GM19324 (cell line): ENCODE data around the gene GMNN.
"Not testable (repeated sequence)": the region's sequence is repeated elsewhere in the genome, so short reads cannot be mapped to it uniquely, and the experiment has no call there.

ENCODE experiments used
- ATAC-seq: cut with Tn5 transposase; IDR thresholded peaks from one replicate; pipeline ENCODE4 v1.9.1; 2021; ENCODE audit warnings: mild to moderate bottlenecking, moderate library complexity; ENCODE audit not compliant: unreplicated experiment, low FRiP score

GMNN gene

GRCh38 chr6:24761193-24761835 is 13.4 kb upstream of the GMNN start:
- ATAC-seq: no peak

DNA sequence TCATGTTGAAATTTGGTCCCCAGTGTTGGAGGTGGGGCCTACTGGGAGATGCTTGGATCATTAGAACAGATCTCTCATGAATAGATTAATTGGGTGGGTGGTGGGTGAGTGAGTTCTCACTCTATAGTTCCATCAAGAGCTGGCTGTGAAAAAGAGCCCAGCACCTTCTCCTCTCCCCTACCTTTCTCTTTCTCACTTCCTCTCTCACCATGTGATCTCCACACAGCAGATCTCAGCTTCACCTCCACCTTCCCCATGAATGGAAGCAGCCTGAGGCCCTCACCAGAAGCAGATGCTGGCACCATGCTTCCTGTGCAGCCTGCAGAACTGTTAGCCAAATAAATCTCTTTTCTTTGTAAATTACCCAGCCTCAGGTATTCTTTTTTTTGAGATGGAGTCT is 12.9 kb upstream of the GMNN start:
- no peak for ATAC-seq

DNA sequence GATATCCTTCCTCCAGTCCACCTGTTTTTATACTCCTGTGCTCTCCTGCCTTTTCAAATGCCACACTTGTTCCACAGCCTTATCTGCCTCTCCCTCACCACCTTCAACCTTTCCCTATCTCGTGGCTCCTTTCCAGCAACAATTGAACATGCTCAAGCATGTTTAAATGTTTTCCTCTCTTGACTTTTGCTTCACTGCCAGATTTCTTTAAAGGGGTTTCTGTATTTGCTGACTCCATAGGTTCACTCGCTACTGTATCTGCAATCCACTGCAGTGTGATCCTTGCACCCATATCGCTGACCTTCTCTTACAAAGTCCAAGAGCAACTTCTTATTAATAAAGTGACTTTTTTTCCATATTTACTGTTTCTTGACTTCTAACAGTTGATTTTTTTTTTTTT is 11.2 kb upstream of the GMNN start:
- no peak for ATAC-seq

GRCh38 chr6:24764833-24765828 is 9.6 kb upstream of the GMNN start:
- not testable (repeated sequence) for ATAC-seq

- not testable (repeated sequence) for ATAC-seq
Observed at GRCh38 chr6:24765968-24766367, 8.8 kb upstream of the GMNN start.

DNA sequence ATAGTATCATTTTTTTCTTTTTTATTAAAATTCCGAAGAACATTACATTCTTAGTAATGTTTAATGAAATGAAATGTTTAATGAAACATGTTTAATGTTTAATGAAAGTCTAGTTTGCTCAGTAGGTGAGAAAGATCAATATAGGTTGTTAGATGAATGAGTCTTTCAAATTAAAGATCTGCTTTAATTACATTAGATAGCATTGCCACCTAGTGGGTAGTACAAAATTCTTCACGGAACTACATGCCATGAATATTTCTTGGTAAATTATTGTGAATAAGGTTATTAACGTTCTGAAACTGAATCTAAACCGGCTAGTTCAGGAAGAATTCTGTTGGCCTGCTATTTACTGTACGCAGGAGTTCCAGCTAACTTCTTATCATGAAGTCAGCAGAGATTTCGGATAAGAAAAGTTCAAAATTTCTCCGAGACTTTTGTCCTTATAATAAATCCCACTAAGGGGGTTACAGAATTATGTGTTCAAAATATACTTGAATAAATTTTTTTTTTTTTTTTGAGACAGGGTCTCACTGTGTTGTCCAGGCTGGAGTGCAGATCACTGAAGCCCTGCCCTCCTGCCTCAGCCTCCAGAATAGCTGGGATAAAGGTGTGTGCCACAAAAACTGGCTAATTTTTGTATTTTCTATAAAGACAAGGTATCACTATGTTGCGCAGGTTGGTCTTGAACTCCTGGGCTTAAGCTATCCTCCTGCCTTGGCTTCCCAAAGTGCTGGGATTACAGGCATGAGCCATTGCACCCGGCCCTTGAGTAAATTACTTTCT is 7.9 kb upstream of the GMNN start:
- no peak for ATAC-seq

GRCh38 chr6:24768361-24768760 is 6.4 kb upstream of the GMNN start:
- no peak for ATAC-seq

DNA sequence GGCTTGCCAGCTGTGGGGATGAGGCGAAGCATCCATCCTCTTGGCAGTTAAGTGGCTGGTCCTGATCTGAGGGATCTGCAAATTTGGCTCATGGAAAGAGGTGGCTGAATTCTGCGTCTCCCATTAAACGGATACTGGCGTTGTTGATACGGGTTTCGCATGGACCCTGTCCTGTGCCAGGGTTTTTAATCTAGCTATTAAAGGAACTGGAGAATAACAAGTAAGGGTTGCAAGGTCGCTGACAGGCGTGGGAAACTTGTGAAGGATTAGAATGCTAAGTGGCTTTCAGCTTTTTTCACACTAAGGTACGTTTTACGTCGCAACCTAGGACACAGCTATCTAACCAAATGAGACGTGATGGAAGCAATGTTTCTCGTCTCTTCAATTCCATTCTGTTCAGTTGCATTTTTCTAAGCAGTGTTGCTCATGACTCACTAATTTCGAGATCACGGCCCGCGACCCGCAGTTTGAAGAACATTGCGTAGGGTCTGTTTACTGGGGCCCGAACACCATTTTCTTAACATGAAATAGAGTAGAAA is 852 bp downstream of the GMNN start:
- peak; percentile 21 for ATAC-seq

- no peak for ATAC-seq
Observed at GRCh38 chr6:24777227-24777626, 2.5 kb downstream of the GMNN start.

DNA sequence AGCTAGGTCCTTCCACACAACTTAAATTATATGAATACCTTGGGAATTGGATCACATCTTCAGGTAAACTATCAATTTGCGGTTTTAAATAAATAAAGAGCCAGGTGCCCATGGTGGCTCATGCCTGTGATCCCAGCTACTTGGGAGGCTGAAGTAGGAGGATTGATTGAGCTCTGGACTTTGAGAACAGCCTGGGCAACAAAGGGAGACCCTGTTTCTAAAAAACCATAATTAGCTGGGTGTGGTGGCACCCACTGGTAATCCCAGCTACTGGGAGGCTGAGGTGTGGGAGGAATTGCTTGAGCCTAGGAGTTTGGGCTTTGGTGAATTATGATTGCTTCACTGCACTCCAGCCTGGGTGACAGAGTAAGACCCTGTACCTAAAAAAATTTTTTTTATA is 3.4 kb downstream of the GMNN start:
- ATAC-seq: no peak

- ATAC-seq: no peak
Observed at GRCh38 chr6:24778878-24779277, 4.1 kb downstream of the GMNN start.

DNA sequence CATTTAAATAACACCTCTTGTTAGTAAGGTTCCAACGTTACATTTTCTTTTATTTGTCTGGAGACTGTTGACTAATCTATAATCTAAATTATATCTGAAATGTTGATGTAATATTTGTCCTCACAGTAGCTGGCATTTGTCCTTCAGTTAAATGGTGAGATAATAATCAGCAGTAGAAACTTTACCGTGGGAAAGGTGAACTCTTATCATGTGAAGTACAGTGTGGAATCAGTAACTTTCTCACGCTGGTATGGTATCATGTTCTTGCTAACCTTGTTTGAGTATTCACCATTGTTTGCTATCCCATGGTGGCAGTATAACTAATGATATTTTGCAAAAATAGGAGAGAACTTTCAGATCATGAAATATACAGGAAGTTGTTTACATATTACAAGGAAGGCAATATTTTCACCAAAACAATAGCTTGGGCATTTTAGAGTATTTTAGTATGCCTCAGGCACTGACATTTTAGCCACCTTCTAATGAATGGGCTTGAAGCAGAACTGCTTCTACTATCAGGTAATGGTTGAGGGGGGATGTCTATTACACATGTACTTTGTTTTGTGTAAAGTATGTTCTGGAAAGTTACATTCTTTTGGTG is 4.8 kb downstream of the GMNN start:
- ATAC-seq: no peak

GRCh38 chr6:24780206-24780605 is 5.5 kb downstream of the GMNN start:
- ATAC-seq: no peak

DNA sequence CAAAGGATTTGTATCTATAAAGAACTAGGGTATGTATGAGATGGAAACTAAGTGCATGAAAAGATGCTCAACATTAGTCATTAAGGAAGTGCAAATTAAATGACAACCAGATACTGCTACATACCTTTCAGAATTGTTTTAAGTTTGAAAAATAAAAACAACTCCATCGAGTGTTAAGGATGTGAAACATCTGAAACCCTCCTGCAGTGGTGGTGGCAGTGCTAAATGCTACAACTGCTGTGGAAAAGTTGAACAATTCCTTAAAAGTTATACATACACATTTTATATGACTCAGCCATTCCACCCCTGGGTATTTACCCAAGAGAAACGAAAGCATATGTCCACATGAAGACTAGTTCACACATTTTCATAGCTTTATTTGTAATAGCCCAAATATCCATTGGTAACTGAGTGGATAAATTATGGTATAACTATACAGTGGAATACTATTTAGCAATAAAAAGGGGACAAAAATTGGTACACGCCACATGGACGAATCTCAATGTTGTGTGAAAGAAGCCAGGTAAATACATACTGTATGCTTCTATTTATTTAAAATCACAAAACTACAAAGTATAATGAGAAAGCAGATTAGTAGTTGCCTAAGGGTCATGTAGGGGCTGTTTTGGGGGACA is 13.4 kb downstream of the GMNN start:
- ATAC-seq: no peak

DNA sequence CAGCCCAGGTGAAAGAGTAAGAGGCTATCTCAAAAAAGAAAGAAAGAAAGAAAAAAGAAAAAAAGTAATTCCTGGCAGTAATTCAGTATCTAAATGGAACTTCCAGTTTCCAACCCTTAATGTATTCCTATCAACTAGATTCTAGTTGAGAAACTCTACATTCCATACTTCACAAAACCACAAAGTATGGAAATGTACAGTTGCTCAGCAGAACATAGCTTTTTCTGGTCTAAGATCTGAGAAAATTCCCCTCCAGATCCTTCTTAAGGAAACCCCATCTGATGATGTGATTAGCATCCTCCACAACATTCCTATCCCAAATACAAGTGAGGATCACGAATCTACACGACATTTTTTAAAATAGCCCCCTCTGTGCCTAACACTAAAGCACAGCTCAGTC is 20.4 kb downstream of the GMNN start:
- ATAC-seq: no peak

DNA sequence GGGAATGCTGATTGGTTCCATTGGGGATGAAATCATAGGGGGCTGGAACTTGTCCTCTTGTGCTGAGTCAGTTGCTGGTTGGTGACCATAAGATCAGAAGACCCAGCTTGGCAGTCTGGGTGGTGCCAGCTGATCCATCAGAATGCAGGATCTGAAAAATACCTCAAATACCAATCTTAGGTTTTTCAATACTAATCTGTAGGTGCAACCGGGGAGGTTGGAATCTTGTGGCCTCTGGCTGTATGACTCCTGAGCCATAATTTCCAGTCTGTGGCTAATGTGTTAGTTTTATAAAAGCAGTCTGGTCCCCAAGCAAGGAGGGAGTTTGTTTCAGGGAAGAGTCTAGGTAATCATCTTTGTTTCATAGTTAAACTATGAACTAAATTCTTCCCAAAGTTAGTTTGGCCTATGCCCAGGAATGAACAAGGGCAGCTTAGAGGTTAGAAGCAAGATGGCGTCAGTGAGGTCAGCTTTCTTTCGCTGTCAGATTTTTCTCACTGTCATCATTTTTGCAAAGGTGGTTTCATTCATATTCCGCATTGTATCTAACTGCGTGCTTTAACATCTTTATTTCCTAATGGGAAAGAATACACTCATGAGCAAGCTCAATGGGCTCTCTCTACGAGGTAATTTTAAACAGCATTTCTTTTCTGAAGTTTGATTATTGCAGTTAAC is 22.0 kb downstream of the GMNN start:
- ATAC-seq: no peak

DNA sequence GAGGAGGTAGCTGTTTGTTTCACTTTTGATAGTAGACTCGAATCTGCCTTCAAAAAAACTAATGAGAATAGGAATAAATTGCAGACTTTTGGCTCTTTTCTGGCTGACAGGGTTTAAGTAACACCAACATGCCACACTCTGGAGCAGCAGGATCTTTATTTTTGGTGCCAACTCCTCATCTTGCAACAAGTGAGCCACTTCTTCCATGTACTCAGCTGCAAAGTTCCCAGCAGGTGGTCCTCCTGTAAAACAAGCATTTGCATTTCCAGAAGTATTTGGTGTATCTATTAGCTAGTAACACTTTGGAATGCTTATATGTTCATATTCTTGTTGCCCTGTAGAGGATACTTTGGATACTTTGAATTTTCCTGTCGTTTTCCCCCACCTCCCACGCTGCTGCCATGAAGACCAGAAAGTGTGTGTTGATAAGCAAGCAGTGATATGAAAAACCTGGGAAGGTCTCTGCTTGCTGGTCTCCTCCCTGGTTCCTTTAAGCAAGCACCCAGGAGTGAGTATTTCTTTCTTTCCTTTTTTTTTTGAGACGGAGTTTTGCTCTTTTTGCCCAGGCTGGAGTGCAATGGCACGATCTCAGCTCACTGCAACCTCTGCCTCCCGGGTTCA is 23.0 kb downstream of the GMNN start:
- no peak for ATAC-seq

DNA sequence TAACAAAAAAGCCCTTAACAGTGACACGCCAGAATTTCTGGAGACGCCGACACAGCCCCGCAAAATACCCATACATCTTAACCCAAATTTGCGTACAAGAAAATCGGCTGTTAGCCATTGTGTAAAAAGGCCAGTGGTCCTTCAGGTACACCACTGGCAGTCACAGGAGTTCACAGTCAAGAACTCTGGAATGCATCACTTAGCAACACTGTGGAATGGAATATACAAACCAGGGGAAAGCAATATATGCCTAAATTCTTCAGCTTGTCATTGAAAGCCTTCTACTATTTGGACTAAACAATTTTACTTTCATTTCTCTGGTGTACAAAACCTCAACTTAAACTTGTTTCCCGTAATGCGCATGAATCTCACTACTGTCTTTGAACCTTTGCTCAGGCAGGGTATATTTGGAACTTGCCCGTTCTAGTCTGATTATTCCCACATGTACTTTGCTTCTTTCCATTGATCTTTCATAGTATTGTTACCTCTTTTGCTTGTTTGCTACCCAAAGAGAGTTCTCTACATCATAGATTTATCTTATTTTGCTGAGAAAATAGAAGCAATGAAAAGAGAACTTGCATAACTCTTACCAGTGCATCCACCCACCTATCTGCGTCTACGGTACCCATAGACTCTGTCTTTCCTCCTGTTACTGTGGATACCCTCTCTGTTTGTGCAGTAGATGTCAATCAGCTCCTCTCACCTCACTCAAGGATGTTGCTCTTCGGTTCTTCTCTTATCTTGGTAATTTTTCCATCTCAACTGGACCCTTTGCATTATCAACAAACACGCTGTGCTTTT is 24.2 kb downstream of the GMNN start, which contains the start of gene ARMH2:
Gene ARMH2 (minus strand): TSS at position 178 of the 801 bp plus-strand sequence. CDS start 60 bp downstream, at position 118.
- no peak for ATAC-seq
